Stimulated activated naive CD8-positive, alpha-beta T cell treated with anti-CD3 and anti-CD28 coated beads, Interleukin-15, Interleukin-2, amounts not matched to agents 100 ng/mL and 50 ng/mL, for 24 hours (primary cell): ENCODE data around the gene CHI3L1.

Experiments
- H3K27ac Mint-ChIP-seq: one replicate; pipeline ENCODE4 v1.8.0; 2021; ENCODE audit warnings: mild to moderate bottlenecking, mixed read lengths
- H3K27me3 Mint-ChIP-seq: one replicate; pipeline ENCODE4 v1.8.0; 2021; ENCODE audit warnings: mixed read lengths
- H3K36me3 Mint-ChIP-seq: one replicate; pipeline ENCODE4 v1.8.0; 2021; ENCODE audit warnings: low read depth, mixed read lengths
- H3K4me1 Mint-ChIP-seq: one replicate; pipeline ENCODE4 v1.8.0; 2021; ENCODE audit warnings: low read depth, mixed read lengths
- H3K4me3 Mint-ChIP-seq: one replicate; pipeline ENCODE4 v1.8.0; 2021; ENCODE audit warnings: mild to moderate bottlenecking, mixed read lengths
- H3K9me3 Mint-ChIP-seq: one replicate; pipeline ENCODE4 v1.8.0; 2021; ENCODE audit warnings: mixed read lengths

CHI3L1 gene

DNA sequence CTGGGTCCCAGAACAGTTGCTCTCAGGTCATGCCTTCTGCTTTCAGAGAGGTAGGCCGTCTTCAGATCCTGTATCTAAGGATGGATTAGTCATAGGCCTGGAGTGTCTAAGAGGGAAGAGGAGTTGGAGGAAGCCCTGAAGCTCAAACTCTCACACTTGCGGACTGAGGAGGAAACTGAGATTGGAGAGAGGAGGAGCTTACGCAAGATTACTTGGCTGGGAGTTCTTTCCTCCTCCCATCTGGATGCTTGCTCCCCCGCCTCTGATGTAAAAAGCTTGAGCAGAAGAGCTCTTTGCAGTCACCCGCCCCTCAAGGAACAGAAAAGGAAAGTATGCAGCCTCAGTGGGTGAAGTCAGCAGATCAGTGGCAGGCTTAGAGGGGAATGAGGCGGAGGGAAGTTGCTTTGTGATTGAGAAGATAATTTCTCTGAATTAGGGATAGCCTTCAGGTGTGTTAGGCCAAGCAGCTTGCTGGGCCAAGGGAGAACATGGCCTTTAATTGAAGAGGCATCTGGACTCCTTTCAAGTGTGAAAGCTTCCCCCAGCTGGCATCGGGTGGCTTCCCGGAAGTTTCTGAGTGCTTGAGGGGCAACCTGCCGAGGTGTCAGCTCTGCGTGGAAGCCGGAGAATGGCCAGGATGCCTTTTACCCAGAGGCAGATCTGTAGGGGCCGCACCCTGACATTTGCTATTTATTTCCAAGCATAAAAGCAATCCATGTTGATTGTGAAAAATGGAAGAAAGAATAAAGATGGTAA is 52.4 kb downstream of the CHI3L1 start:
- Mint-ChIP-seq H3K27ac (no peak overlapping the region), H3K4me3 (no peak overlapping the region), H3K9me3 (no peaks in the 10 kb centered on the region), H3K4me1 (peaks cover 5% of the 10 kb centered on the region), H3K27me3 (peaks cover 10% of the 10 kb centered on the region), H3K36me3 (no peaks in the 10 kb centered on the region)

DNA sequence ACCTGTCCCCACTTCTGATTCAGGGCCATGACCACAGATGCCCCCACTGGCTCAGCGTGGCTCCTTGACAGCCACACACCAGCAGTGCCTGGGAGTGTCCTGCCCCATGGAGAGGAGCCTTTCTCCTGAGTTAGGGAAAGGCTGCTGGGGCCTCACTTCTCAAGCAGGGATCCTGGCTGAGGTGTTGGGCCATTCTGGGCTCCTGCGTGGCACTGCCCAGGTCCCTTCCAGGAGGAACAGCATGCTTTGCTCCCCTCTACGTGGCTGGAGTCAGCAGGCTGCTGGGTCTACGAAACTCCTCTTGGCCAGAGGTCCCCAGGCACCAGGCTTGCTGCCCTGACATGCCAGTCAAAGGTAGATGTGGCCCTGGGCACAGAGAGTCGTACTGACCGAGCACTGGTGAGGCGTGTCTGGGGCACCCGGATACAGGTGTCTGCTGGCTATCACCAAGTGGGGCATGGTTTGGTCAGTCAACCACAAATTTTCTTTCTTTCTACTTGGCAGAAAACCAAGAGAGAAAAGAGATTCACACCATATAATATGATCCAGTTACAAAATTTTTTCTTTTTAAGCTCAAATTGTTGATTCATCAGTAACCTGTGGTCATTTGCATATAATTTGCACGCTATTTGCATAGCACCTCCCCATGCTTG is 54.8 kb downstream of the CHI3L1 start:
- Mint-ChIP-seq H3K9me3 (no peaks in the 10 kb centered on the region), H3K27me3 (peaks cover 25% of the 10 kb centered on the region), H3K27ac (no peak overlapping the region), H3K4me3 (no peak overlapping the region), H3K4me1 (peaks cover 12% of the 10 kb centered on the region), H3K36me3 (no peaks in the 10 kb centered on the region)

DNA sequence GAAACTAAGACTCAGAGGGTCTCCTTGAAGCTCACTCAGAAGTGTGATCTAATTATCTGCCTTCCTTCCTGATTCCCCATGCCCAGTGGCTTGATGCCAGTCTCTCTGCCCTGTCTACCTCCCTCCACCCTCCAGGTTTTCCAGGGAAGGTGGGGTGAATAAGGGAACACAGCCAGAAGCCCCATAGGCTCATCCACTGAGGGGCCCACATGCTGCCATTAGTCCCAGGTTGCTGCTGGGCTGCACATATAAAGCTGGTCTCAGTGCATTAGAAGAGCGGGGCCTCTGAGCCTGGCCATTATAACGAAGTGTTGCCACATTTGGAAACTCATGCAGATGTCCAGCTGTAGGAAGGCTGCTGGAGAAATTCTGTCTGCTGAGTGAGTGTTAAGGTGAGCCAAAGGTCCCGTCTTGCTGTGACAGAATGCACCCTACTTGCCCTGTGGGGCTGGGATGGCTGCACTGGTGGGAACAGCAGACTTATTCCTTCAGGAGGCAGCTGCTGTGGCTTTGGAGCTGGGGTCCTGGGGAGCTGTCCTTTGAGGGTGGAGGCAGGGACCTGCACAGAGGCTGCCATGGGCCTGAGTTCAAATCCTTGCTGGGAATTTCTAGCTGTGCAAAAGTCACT is 56.0 kb downstream of the CHI3L1 start:
- no peak overlapping the region for H3K27ac Mint-ChIP-seq
- H3K36me3 Mint-ChIP-seq = no peaks in the 10 kb centered on the region
- H3K4me1 Mint-ChIP-seq = peaks cover 7% of the 10 kb centered on the region
- no peak overlapping the region for H3K4me3 Mint-ChIP-seq
- H3K9me3 Mint-ChIP-seq = no peaks in the 10 kb centered on the region
- H3K27me3 Mint-ChIP-seq = peaks cover 34% of the 10 kb centered on the region

DNA sequence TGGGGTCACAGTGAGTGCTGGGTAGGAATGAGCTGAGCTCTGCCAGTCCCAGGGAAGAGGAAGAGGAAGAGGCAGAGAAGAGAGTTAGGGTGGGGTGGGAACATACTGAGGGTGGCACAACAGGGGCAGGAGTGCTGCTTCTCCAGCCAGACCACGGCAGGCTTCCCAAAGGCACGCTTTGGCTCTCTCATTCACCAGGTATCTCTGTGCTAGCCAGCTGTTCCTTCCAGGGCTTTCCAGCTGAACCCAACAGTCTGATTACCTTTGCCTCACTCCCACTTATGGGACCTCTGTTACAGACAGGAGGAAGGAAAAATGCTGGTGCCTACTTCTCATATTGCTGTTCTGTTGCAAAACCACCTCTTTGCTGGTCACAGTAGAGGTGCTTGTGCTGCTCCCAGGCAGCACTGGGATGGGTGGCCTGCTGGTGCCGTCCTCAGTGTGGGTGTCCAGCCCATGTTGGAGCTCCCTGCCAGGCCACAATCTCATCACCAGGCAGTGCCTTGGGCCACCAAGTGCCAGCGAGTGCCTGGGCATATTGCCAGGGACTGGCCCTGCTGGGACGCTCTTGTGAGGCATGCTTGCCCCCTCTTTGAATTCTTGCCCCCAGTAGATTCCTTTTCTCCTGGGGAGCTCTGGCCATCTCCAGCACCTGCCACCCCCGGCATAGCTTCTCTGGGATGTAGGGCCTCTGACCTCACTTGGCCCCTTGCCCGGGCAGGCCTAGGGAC is 56.8 kb downstream of the CHI3L1 start:
- Mint-ChIP-seq H3K27me3 (peaks cover 39% of the 10 kb centered on the region), H3K9me3 (no peaks in the 10 kb centered on the region)

More for the DNA sequence above, 56.8 kb downstream of the CHI3L1 start:
- Mint-ChIP-seq H3K36me3 (no peaks in the 10 kb centered on the region), H3K27ac (no peak overlapping the region), H3K4me3 (no peak overlapping the region), H3K4me1 (peaks cover 7% of the 10 kb centered on the region)
